HCT116 (cell line): ENCODE measurements around the gene AQP10. TPM values are rescaled to one million over a fixed set of nuclear protein-coding genes. Genes with fewer than 3 reads are reported as not detected.

Experiments used
- ATAC-seq: fragments of 200-7000 bp; cut with Tn5 transposase; 2 replicates; pipeline ENCODE4 v1.9.1; 2020; ENCODE audit warnings: mild to moderate bottlenecking, moderate library complexity
- BruUV-seq: library from RNA; stranded (reverse); fragments of 400-500 nt; replicated peaks from 2 replicates; lab custom pipeline; 2021; lab: Mats Ljungman, UMichigan
- CTCF ChIA-PET: fragments of 300-600 bp; sonication (Branson Sonifier 250); formaldehyde crosslinking; loops from one replicate; lab custom pipeline; 2021; ENCODE audit warnings: antibody characterized with exemption; lab: Charles Lee
- POLR2A ChIA-PET: fragments of 300-600, 350-600 bp; sonication (Branson Sonifier 250); formaldehyde crosslinking; loops from one replicate; lab custom pipeline; 2021; ENCODE audit warnings: antibody characterized with exemption; lab: Charles Lee
- RAD21 ChIA-PET, 2 experiments: fragments of 300-600 bp; sonication (Branson Sonifier 250); formaldehyde crosslinking; loops; one replicate each; lab custom pipeline; 2023; ENCODE audit warnings: low total read pairs in 2 of 2; ENCODE audit not compliant: uncharacterized antibody in 2 of 2, unreplicated experiment in 2 of 2, low non-redundant PET in 1 of 2; lab: Charles Lee
- DNase-seq: peaks from one replicate; pipeline ENCODE4 v3.0.0-alpha.2; 2010; ENCODE audit warnings: low read depth, low spot score
- H2AFZ ChIP-seq: fragments of 200-600 bp; shearing (Covaris generic), sonication (generic); 2 replicates; pipeline ENCODE4 v1.6.1; 2017; ENCODE audit warnings: low read depth, mixed run types, mixed read lengths, antibody characterized with exemption, low read length; ENCODE audit not compliant: poor library complexity, severe bottlenecking
- H3K27ac ChIP-seq: 2 replicates; pipeline ENCODE4 v1.5.1; 2012; ENCODE audit warnings: low read depth, low read length
- H3K27me3 ChIP-seq: fragments of 200-600 bp; sonication (generic); 2 replicates; pipeline ENCODE4 v1.6.1; 2016; ENCODE audit warnings: mixed run types, low read length, mixed read lengths; ENCODE audit not compliant: insufficient read depth
- H3K36me3 ChIP-seq, 2 experiments: fragments of 200-500 bp in 1 of 2; fragments of 200-600 bp in 1 of 2; sonication (Bioruptor generic) in 1 of 2; sonication (generic) in 1 of 2; 2 replicates each; pipeline versions ENCODE4 v1.5.1 to v1.6.1; 2014 to 2016; ENCODE audit warnings: low read length in 2 of 2, inconsistent platforms in 1 of 2, mixed read lengths in 1 of 2, mixed run types in 1 of 2; ENCODE audit not compliant: insufficient read depth in 2 of 2, control insufficient read depth in 1 of 2
- H3K4me1 ChIP-seq, 2 experiments: fragments of 200-600 bp in 1 of 2; sonication (generic) in 1 of 2; 2 replicates each; pipeline versions ENCODE4 v1.5.1 to v1.6.1; 2012 to 2017; ENCODE audit warnings: low read length in 2 of 2, inconsistent platforms in 1 of 2, mild to moderate bottlenecking in 1 of 2, mixed read lengths in 1 of 2, mixed run types in 1 of 2, moderate library complexity in 1 of 2; ENCODE audit not compliant: insufficient read depth in 2 of 2, control insufficient read depth in 1 of 2
- H3K4me2 ChIP-seq: fragments of 200-600 bp; sonication (generic); 2 replicates; pipeline ENCODE4 v1.6.1; 2017; ENCODE audit warnings: mixed run types, low read length, mixed read lengths
- H3K4me3 ChIP-seq, 2 experiments: fragments of 200-600 bp in 1 of 2; sonication (generic) in 1 of 2; replicated peaks in 1 of 2; 2 replicates each; pipeline ENCODE4 v1.5.1; 2011 to 2016; ENCODE audit warnings: low read length in 2 of 2, control low read depth in 1 of 2, low read depth in 1 of 2, mild to moderate bottlenecking in 1 of 2, mixed read lengths in 1 of 2, mixed run types in 1 of 2
- H3K79me2 ChIP-seq: fragments of 200-600 bp; sonication (generic); 2 replicates; pipeline ENCODE4 v1.6.1; 2017; ENCODE audit warnings: mild to moderate bottlenecking, mixed run types, low read length, moderate library complexity, mixed read lengths; ENCODE audit not compliant: insufficient read depth
- H3K9ac ChIP-seq: fragments of 200-600 bp; sonication (generic); 2 replicates; pipeline ENCODE4 v1.6.1; 2016; ENCODE audit warnings: low read length, mixed read lengths
- H3K9me2 ChIP-seq: fragments of 200-600 bp; sonication (generic), shearing (Covaris generic); 2 replicates; pipeline ENCODE4 v1.6.1; 2017; ENCODE audit warnings: mixed run types, mild to moderate bottlenecking, moderate library complexity; ENCODE audit not compliant: insufficient read depth
- H3K9me3 ChIP-seq, 2 experiments: fragments of 200-500 bp in 1 of 2; fragments of 200-600 bp in 1 of 2; sonication (Bioruptor generic) in 1 of 2; sonication (generic) in 1 of 2; 2 replicates each; pipeline ENCODE4 v1.6.1; 2014 to 2017; ENCODE audit warnings: low read length in 2 of 2, mixed read lengths in 2 of 2, inconsistent platforms in 1 of 2, low read depth in 1 of 2, mild to moderate bottlenecking in 1 of 2, mixed run types in 1 of 2, moderate library complexity in 1 of 2; ENCODE audit not compliant: control insufficient read depth in 1 of 2, insufficient read depth in 1 of 2
- H4K20me1 ChIP-seq: fragments of 200-600 bp; sonication (generic), shearing (Covaris generic); 2 replicates; pipeline ENCODE4 v1.6.1; 2017; ENCODE audit warnings: mixed run types, mild to moderate bottlenecking, moderate library complexity; ENCODE audit not compliant: insufficient read depth
- ATF3 ChIP-seq: IDR thresholded peaks from 2 replicates; pipeline ENCODE4 v1.6.1; 2012
- CTCF ChIP-seq, 3 experiments: fragments of 200-600 bp in 1 of 3; sonication (generic) in 1 of 3; IDR thresholded peaks in 2 of 3; conservative IDR thresholded peaks in 1 of 3; 2 replicates each; pipeline ENCODE4 v1.5.1; 2012 to 2017; ENCODE audit warnings: low read depth in 2 of 3, low read length in 2 of 3, antibody characterized with exemption in 1 of 3, borderline replicate concordance in 1 of 3, control low read depth in 1 of 3, mild to moderate bottlenecking in 1 of 3, mixed read lengths in 1 of 3, mixed run types in 1 of 3, moderate library complexity in 1 of 3; ENCODE audit not compliant: insufficient read depth in 1 of 3
- EGR1 ChIP-seq: IDR thresholded peaks from 2 replicates; pipeline ENCODE4 v1.6.1; 2012; ENCODE audit warnings: low read depth
- EZH2 ChIP-seq: fragments of 200-600 bp; sonication (generic); IDR thresholded peaks from 2 replicates; pipeline ENCODE4 v1.6.1; 2017; ENCODE audit warnings: antibody characterized with exemption, mixed run types
- YY1 ChIP-seq: IDR thresholded peaks from 2 replicates; pipeline ENCODE4 v1.6.1; 2011; ENCODE audit warnings: low read length, low read depth, moderate library complexity, mild to moderate bottlenecking; ENCODE audit not compliant: insufficient replicate concordance; ENCODE audit errors: extremely low read depth
- ZFX ChIP-seq: fragments of 450-650 bp; IDR thresholded peaks from 2 replicates; pipeline ENCODE4 v1.6.1; 2017
- intact Hi-C: fragments of 100-400 bp; cut with micrococcal nuclease; formaldehyde crosslinking; loops from 2 replicates; pipeline ENCODE4 v1.10.0; 2022
- total RNA-seq: library from RNA; stranded (reverse); gene quantifications from one replicate; pipeline ENCODE4 v1.2.1, GENCODE V29; 2021; ENCODE audit not compliant: unreplicated experiment

The AQP10 gene
- total RNA-seq, 1 experiment from 2014 or later: not detected

- TF ChIP-seq CTCF (IDR thresholded peaks at IDR 0.05 in 2 of 3, conservative IDR thresholded peaks at IDR 0.05 in 1 of 3; ENCODE audit: borderline replicate concordance in 1 of 3, insufficient read depth in 1 of 3, low read depth in 2 of 3, low read length in 2 of 3) (peak; percentile 33 to 47 (median 43); a peak in 4 of 6 replicates), YY1 (no peak)
These were observed 32.6 kb downstream of the AQP10 start (continued) for GRCh38 chr1:154353460-154353904.

- no peak for ATAC-seq
- POLR2A ChIA-PET: no interaction called here
- H4K20me1 ChIP-seq: no peaks in the 10 kb centered on the region
- H3K9ac ChIP-seq: no peak overlapping the region
- peak overlapping the region; percentile 88 for H3K4me2 ChIP-seq
- H3K36me3 ChIP-seq: 0 out of 4 replicates have a peak, but pooled peaks cover 0 to 2% of the 10 kb centered on the region in 2 experiments
- no TSS peak for BruUV-seq
- RAD21 ChIA-PET: no interaction called here
- peak overlapping the region; percentile 83 for H2AFZ ChIP-seq
- H3K9me3 ChIP-seq: no peaks in the 10 kb centered on the region
- no peaks in the 10 kb centered on the region for H3K27me3 ChIP-seq
- intact Hi-C loops: loop anchor here (5.0 to 10.0 kb wide), 2 partner anchors 78 to 191 kb away; no protein-coding TSS in a partner anchor
- H3K9me2 ChIP-seq: no peaks in the 10 kb centered on the region
- peaks cover 21 to 25% of the 10 kb centered on the region in 2 experiments for H3K4me1 ChIP-seq
- H3K27ac ChIP-seq: no peak overlapping the region; the same call in 1 of the 2 replicates
- no peak for DNase-seq
- no peak overlapping the region for H3K4me3 ChIP-seq
- CTCF ChIA-PET: interaction anchor here (1.5 kb wide), 1 partner anchor 8 kb away, joined by 3 read pairs; no protein-coding TSS in a partner anchor
- TF ChIP-seq ATF3 (no peak), ZFX (no peak), EZH2 (no peak), EGR1 (no peak)
- TF ChIP-seq, all 23 proteins: peak for 0
- H3K79me2 ChIP-seq: no peaks in the 10 kb centered on the region
These were observed 33.1 kb downstream of the AQP10 start for GRCh38 chr1:154353966-154354365.
